Thoracic aorta (tissue), 2 donors: Measurements from ENCODE around the gene LIX1L. TPM values are rescaled to one million over a fixed set of nuclear protein-coding genes. Genes with fewer than 3 reads are reported as not detected.

Experiments
- ATAC-seq: fragments of 150-250 bp; one replicate; pipeline ENCODE4 v1.8.0; 2017; ENCODE audit warnings: low read depth; ENCODE audit not compliant: insufficient number of reproducible peaks, low FRiP score
- DNase-seq: peaks from one replicate; pipeline ENCODE4 v3.0.0-alpha.2; 2020; ENCODE audit warnings: low spot score
- H3K27ac ChIP-seq, 2 donors: fragments of 200-600 bp; sonication (generic); 1 replicate in 1 of 2; 2 replicates in 1 of 2; pipeline ENCODE4 v1.5.1; 2016; ENCODE audit warnings: mild to moderate bottlenecking in 2 of 2, moderate library complexity in 2 of 2
- H3K27me3 ChIP-seq: fragments of 200-600 bp; sonication (generic); replicated peaks from 2 replicates; pipeline ENCODE4 v1.6.0; 2016; ENCODE audit warnings: mild to moderate bottlenecking; ENCODE audit not compliant: insufficient read depth
- H3K36me3 ChIP-seq: fragments of 200-600 bp; sonication (generic); one replicate; pipeline ENCODE4 v1.5.1; 2016
- H3K4me1 ChIP-seq, 2 donors: fragments of 200-600 bp; sonication (generic); 1 replicate in 1 of 2; 2 replicates in 1 of 2; pipeline versions ENCODE4 v1.5.1 to v1.6.0; 2016; ENCODE audit warnings: low read depth in 2 of 2, mild to moderate bottlenecking in 1 of 2; ENCODE audit not compliant: control insufficient read depth in 1 of 2
- H3K4me3 ChIP-seq: fragments of 200-600 bp; sonication (generic); 2 replicates; pipeline ENCODE4 v1.5.1; 2016; ENCODE audit warnings: mild to moderate bottlenecking
- H3K9me3 ChIP-seq: fragments of 200-600 bp; sonication (generic); 2 replicates; pipeline ENCODE4 v1.5.1; 2016
- CTCF ChIP-seq: fragments of 200-600 bp; sonication (generic); IDR thresholded peaks from one replicate; pipeline ENCODE4 v1.5.1; 2019; ENCODE audit warnings: antibody characterized with exemption
- total RNA-seq, 2 donors: library from RNA; depleted of rRNA; stranded (reverse); fragments of >200 nt; gene quantifications; one replicate each; pipeline versions ENCODE4 v1.1.0 to v1.2.3, GENCODE V29; 2016

Gene LIX1L
- total RNA-seq, 2 donors from 2014 or later, result 45.4 to 49.5 TPM

- Histone ChIP-seq H3K4me3 (peak within 1 kb of the TSS; percentile 86), H3K9me3 (no peaks in the 10 kb centered on the region), H3K36me3 (peaks cover 11% of the 10 kb centered on the region), H3K27ac (peak within 1 kb of the TSS; percentile 82 to 83), H3K4me1 (peaks cover 18 to 29% of the 10 kb centered on the region in 2 donors), H3K27me3 (no peaks in the 10 kb centered on the region)
- peak; percentile 65 for DNase-seq
- ATAC-seq, result peak; percentile 81
- TF ChIP-seq CTCF, result no peak
These were observed 39.4 kb downstream of the LIX1L start, which contains the start of gene PEX11B for GRCh38 chr1:145918144-145918991. Gene PEX11B, minus strand, starts transcription at chr1:145918717. Its CDS starts 29 bp downstream, at chr1:145918688.

- ATAC-seq, result no peak
- no peak for TF ChIP-seq CTCF
- Histone ChIP-seq H3K9me3 (no peaks in the 10 kb centered on the region), H3K36me3 (peaks cover 11% of the 10 kb centered on the region), H3K27ac (peak overlapping the region; percentile 82 to 83), H3K27me3 (no peaks in the 10 kb centered on the region), H3K4me1 (peaks cover 18 to 29% of the 10 kb centered on the region in 2 donors), H3K4me3 (peak overlapping the region; percentile 86)
- DNase-seq, result no peak
These were observed 40.2 kb downstream of the LIX1L start for GRCh38 chr1:145917595-145917994.

- no peak for TF ChIP-seq CTCF
- no peak for DNase-seq
- no peak for ATAC-seq
- Histone ChIP-seq H3K4me1 (peaks cover 18 to 29% of the 10 kb centered on the region in 2 donors), H3K27me3 (no peaks in the 10 kb centered on the region), H3K9me3 (no peaks in the 10 kb centered on the region), H3K36me3 (peaks cover 15% of the 10 kb centered on the region), H3K4me3 (no peak overlapping the region), H3K27ac (no peak overlapping the region)
These were observed 41.1 kb downstream of the LIX1L start for GRCh38 chr1:145916745-145917144.

- Histone ChIP-seq H3K36me3 (peaks cover 24% of the 10 kb centered on the region), H3K4me1 (peaks cover 12 to 21% of the 10 kb centered on the region in 2 donors), H3K4me3 (no peak overlapping the region), H3K27ac (no peak overlapping the region), H3K9me3 (no peaks in the 10 kb centered on the region), H3K27me3 (no peaks in the 10 kb centered on the region)
- no peak for DNase-seq
- ATAC-seq, result no peak
- no peak for TF ChIP-seq CTCF
These were observed 45.6 kb downstream of the LIX1L start for GRCh38 chr1:145912128-145912641.

- H3K4me1 ChIP-seq, result peaks cover 11 to 17% of the 10 kb centered on the region in 2 donors
- H3K27me3 ChIP-seq, result no peaks in the 10 kb centered on the region
- no peak for DNase-seq
- no peak for TF ChIP-seq CTCF
- no peak for ATAC-seq
- peak overlapping the region; percentile 44 to 73 for H3K27ac ChIP-seq
- H3K4me3 ChIP-seq, result peak overlapping the region; percentile 67
- H3K9me3 ChIP-seq, result no peaks in the 10 kb centered on the region
- peaks cover 27% of the 10 kb centered on the region for H3K36me3 ChIP-seq
These were observed 49.2 kb downstream of the LIX1L start for GRCh38 chr1:145908653-145909052.
